Sigmoid colon (tissue), 7 donors: Measurements from ENCODE around the gene ITGAD. TPM values are rescaled to one million over a fixed set of nuclear protein-coding genes. Genes with fewer than 3 reads are reported as not detected.

ENCODE experiments used
- DNase-seq: peaks from one replicate; pipeline ENCODE4 v3.0.0-alpha.2; 2019
- H3K27ac ChIP-seq, 4 donors: fragments of 200-600 bp; sonication (generic); one replicate each; pipeline ENCODE4 v1.5.1; 2016 to 2019; ENCODE audit warnings: mild to moderate bottlenecking in 1 of 4
- H3K27me3 ChIP-seq, 3 donors: fragments of 200-600 bp; sonication (generic); one replicate each; pipeline ENCODE4 v1.5.1; 2019; ENCODE audit warnings: mild to moderate bottlenecking in 1 of 3
- H3K36me3 ChIP-seq, 4 donors: fragments of 200-600 bp; sonication (generic); one replicate each; pipeline ENCODE4 v1.5.1; 2016 to 2019
- H3K4me1 ChIP-seq, 4 donors: fragments of 200-600 bp; sonication (generic); one replicate each; pipeline ENCODE4 v1.5.1; 2017 to 2019
- H3K4me3 ChIP-seq, 4 donors: fragments of 200-600 bp; sonication (generic); one replicate each; pipeline ENCODE4 v1.5.1; 2017 to 2019; ENCODE audit warnings: mild to moderate bottlenecking in 2 of 4, moderate library complexity in 1 of 4
- H3K9me3 ChIP-seq, 4 donors: fragments of 200-600 bp in 3 of 4; sonication (generic) in 3 of 4; one replicate each; pipeline versions ENCODE4 v1.5.1 to v1.6.1; 2013 to 2019
- EP300 ChIP-seq, 4 donors: sonication (generic); formaldehyde crosslinking; IDR thresholded peaks; one replicate each; pipeline ENCODE4 v1.6.1; 2017; ENCODE audit warnings: antibody characterized with exemption in 4 of 4
- POLR2A ChIP-seq, 2 donors: fragments of 450-650 bp; IDR thresholded peaks; one replicate each; pipeline ENCODE4 v1.6.1; 2016; ENCODE audit warnings: antibody characterized with exemption in 2 of 2, mild to moderate bottlenecking in 2 of 2, moderate library complexity in 2 of 2
- POLR2AphosphoS5 ChIP-seq, 4 donors: sonication (generic); formaldehyde crosslinking; IDR thresholded peaks; one replicate each; pipeline ENCODE4 v1.6.1; 2017; ENCODE audit warnings: antibody characterized with exemption in 4 of 4
- WGBS, 2 donors: extraction: QIAGEN DNeasy Blood & Tissue Kit; methylation state at CpG; one replicate each; pipeline ENCODE4 v1.1.7; 2013; 5-methylcytosine and 5-hydroxymethylcytosine counted together
- intact Hi-C: fragments of 100-400 bp; cut with DNase I; formaldehyde crosslinking; loops from one replicate; pipeline ENCODE4 v1.15.1; 2023
- polyA plus RNA-seq, 3 donors: library from polyadenylated mRNA; stranded (reverse); fragments of 200-250 nt; gene quantifications; one replicate each; pipeline ENCODE4 v1.2.3, GENCODE V29; 2013
- total RNA-seq, 4 donors: library from RNA; depleted of rRNA; stranded (reverse); fragments of >200 nt; gene quantifications; one replicate each; pipeline ENCODE4 v1.1.0, GENCODE V29; 2016
- TF ChIP-seq, protein P1 (sequence below), 4 experiments: fragments of 450-650 bp in 3 of 4; fragments of 200-600 bp in 1 of 4; IDR thresholded peaks; one replicate each; pipeline ENCODE4 v1.5.1; 2016 to 2019; ENCODE audit warnings: antibody characterized with exemption in 4 of 4, mild to moderate bottlenecking in 3 of 4, moderate library complexity in 2 of 4
- donor health status: healthy with polysubstance abuse.
- donor health status: Bipolar disorder and iron deficiency.
- donor health status: healthy.

ITGAD gene
- total and polyA plus RNA-seq, 7 donors: 0.22 TPM; not detected in 6

DNA sequence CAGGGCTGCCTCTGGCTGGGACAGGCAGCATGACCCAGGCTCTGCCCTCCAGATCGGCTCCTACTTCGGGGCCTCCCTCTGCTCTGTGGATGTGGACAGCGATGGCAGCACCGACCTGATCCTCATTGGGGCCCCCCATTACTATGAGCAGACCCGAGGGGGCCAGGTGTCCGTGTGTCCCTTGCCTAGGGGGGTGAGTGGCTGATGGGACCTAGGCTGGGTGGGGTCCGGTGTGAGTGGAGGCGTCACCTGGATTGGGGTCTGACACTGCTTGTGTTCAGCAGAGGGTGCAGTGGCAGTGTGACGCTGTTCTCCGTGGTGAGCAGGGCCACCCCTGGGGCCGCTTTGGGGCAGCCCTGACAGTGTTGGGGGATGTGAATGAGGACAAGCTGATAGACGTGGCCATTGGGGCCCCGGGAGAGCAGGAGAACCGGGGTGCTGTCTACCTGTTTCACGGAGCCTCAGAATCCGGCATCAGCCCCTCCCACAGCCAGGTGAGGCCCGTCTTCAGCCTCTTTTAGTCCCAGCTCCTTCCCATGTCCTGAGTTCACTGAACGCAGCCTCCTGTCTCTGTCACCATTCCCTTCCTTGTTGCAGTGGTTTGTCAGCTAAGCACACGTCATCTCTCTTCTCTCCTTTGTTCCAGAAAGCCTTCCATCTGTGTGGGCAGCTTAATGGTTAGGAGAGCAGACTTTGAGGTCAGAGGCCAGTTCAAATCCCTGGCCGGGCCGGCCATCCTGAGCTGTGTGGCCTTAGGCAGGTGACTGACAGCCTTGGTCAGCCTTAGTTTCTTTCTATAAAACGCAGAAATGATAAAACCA lies 18.1 kb downstream of the ITGAD start:
- 68 to 81% methylated on average over 22 of the region's 22 CpGs for WGBS, 2 donors
- no peaks in the 10 kb centered on the region for H3K9me3 ChIP-seq
- peaks cover 0 to 7% (median 0%) of the 10 kb centered on the region in 3 donors for H3K27me3 ChIP-seq
- intact Hi-C loops: no loop called here
- no peak overlapping the region for H3K27ac ChIP-seq
- no peaks in the 10 kb centered on the region for H3K36me3 ChIP-seq
- no peak overlapping the region for H3K4me3 ChIP-seq
- TF ChIP-seq EP300 (IDR thresholded peaks at IDR 0.05) (no peak), POLR2A (IDR thresholded peaks at IDR 0.05) (no peak), POLR2AphosphoS5 (IDR thresholded peaks at IDR 0.05) (no peak)
- TF ChIP-seq, protein P1, sequence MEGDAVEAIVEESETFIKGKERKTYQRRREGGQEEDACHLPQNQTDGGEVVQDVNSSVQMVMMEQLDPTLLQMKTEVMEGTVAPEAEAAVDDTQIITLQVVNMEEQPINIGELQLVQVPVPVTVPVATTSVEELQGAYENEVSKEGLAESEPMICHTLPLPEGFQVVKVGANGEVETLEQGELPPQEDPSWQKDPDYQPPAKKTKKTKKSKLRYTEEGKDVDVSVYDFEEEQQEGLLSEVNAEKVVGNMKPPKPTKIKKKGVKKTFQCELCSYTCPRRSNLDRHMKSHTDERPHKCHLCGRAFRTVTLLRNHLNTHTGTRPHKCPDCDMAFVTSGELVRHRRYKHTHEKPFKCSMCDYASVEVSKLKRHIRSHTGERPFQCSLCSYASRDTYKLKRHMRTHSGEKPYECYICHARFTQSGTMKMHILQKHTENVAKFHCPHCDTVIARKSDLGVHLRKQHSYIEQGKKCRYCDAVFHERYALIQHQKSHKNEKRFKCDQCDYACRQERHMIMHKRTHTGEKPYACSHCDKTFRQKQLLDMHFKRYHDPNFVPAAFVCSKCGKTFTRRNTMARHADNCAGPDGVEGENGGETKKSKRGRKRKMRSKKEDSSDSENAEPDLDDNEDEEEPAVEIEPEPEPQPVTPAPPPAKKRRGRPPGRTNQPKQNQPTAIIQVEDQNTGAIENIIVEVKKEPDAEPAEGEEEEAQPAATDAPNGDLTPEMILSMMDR (IDR thresholded peaks at IDR 0.05): no peak
- no peaks in the 10 kb centered on the region for H3K4me1 ChIP-seq
- no peak for DNase-seq

- H3K4me1 ChIP-seq: no peaks in the 10 kb centered on the region
- WGBS, 2 donors: 86 to 90% methylated on average over 10 of the region's 10 CpGs
Measured at GRCh38 chr16:31412750-31413149, 19.6 kb downstream of the ITGAD start.

GRCh38 chr16:31413381-31413780 lies 20.2 kb downstream of the ITGAD start:
- Histone ChIP-seq H3K9me3 (no peaks in the 10 kb centered on the region), H3K27me3 (peaks cover 0 to 17% (median 0%) of the 10 kb centered on the region in 3 donors), H3K27ac (no peak overlapping the region), H3K4me1 (no peaks in the 10 kb centered on the region), H3K4me3 (no peak overlapping the region), H3K36me3 (no peaks in the 10 kb centered on the region)
- DNase-seq: no peak
- 89% methylated on average over 5 of the region's 5 CpGs for WGBS, 2 donors
- intact Hi-C loops: no loop called here
- TF ChIP-seq, protein P1 (IDR thresholded peaks at IDR 0.05): no peak
- no peak for TF ChIP-seq POLR2A (IDR thresholded peaks at IDR 0.05)

More at GRCh38 chr16:31412750-31413149, 19.6 kb downstream of the ITGAD start:
- TF ChIP-seq POLR2A (IDR thresholded peaks at IDR 0.05) (no peak), POLR2AphosphoS5 (IDR thresholded peaks at IDR 0.05) (no peak), EP300 (IDR thresholded peaks at IDR 0.05) (no peak)
- TF ChIP-seq, protein P1 (IDR thresholded peaks at IDR 0.05): no peak
- Histone ChIP-seq H3K36me3 (no peaks in the 10 kb centered on the region), H3K9me3 (no peaks in the 10 kb centered on the region), H3K27me3 (peaks cover 0 to 13% (median 0%) of the 10 kb centered on the region in 3 donors), H3K27ac (no peak overlapping the region), H3K4me3 (no peak overlapping the region)
- intact Hi-C loops: no loop called here
- DNase-seq: no peak

DNA sequence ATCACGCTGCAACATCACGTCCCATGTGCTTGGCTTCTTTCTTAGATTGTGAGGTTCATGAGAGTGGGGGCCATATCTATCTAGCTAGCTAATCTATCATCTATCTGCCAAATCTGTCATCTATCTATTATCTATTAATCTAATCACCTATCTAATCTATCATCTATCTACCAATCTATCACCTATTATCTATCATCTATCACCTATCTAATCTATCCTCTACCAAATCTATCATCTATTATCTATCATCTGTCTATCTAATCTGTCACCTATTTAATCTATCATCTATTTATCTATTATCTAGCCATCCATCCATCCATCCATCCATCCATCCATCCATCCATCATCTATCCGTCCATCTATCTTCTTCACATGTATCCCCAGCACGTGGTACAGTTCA lies 20.8 kb downstream of the ITGAD start:
- no peaks in the 10 kb centered on the region for H3K9me3 ChIP-seq
- H3K4me3 ChIP-seq: no peak overlapping the region
- DNase-seq: no peak
- H3K4me1 ChIP-seq: no peaks in the 10 kb centered on the region
- 89 to 90% methylated on average over 4 of the region's 4 CpGs for WGBS, 2 donors
- H3K36me3 ChIP-seq: no peaks in the 10 kb centered on the region
- no peak for TF ChIP-seq EP300 (IDR thresholded peaks at IDR 0.05)
- H3K27ac ChIP-seq: no peak overlapping the region
- H3K27me3 ChIP-seq: peaks cover 0 to 17% (median 0%) of the 10 kb centered on the region in 3 donors
- intact Hi-C loops: no loop called here

- H3K4me1 ChIP-seq: no peaks in the 10 kb centered on the region
- no peak for DNase-seq
- H3K36me3 ChIP-seq: no peaks in the 10 kb centered on the region
- H3K9me3 ChIP-seq: no peaks in the 10 kb centered on the region
- H3K4me3 ChIP-seq: no peak overlapping the region
- no peak overlapping the region for H3K27ac ChIP-seq
- 73 to 82% methylated on average over 4 of the region's 4 CpGs for WGBS, 2 donors
- intact Hi-C loops: no loop called here
- no peak for TF ChIP-seq POLR2A (IDR thresholded peaks at IDR 0.05)
- TF ChIP-seq, protein P1 (IDR thresholded peaks at IDR 0.05): no peak
- TF ChIP-seq POLR2AphosphoS5 (IDR thresholded peaks at IDR 0.05): no peak
- no peak for TF ChIP-seq EP300 (IDR thresholded peaks at IDR 0.05)
- H3K27me3 ChIP-seq: peaks cover 0 to 14% (median 0%) of the 10 kb centered on the region in 3 donors
Measured at GRCh38 chr16:31414706-31415105, 21.6 kb downstream of the ITGAD start.
